ENCODE measurements around the gene EBLN2.

EBLN2 gene

GRCh38 chr3:73108750-73109149 lies 47.3 kb downstream of the EBLN2 start:
- no peak for DNase-seq

- DNase-seq, result no peak
These were observed 49.1 kb downstream of the EBLN2 start for GRCh38 chr3:73110530-73110929.

All from CD4-positive, alpha-beta T cell treated with Interleukin-4 for 4 hours (primary cell).